EH (cell line): ENCODE measurements around the gene ARPC5L.

ENCODE experiments used
- DNase-seq: peaks from one replicate; pipeline ENCODE4 v3.0.0-alpha.2; 2015; ENCODE audit warnings: low read depth

ARPC5L gene

GRCh38 chr9:124868511-124869465 lies 6.9 kb downstream of the ARPC5L start:
- DNase-seq, result peak; percentile 84

DNA sequence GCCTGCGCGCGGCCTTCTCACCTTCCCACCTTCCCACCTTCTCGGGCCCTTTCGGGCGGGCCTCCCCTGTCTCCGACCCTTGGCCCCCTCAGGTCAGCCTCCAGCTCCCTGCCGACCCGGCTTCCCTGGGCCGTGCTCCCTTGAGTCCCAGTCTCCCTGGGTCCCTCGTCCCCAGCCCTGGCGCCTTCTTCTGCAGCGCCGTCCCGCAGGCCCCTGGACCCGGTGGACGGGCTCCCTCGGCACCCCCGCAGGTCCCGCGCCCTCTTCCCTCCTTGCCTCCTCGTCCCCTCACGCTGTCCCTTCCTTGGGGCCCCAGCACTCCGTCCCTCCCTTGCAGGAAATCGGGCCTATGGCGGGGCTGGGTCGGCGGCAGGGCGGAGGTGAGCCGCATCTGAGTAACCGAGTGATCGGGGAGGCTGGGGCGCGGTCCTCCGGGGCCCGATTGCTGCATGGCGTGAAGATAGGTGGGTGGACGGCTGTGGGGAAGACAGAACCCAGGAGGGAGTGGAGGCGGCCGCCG lies 7.6 kb downstream of the ARPC5L start:
- peak; percentile 37 for DNase-seq

DNA sequence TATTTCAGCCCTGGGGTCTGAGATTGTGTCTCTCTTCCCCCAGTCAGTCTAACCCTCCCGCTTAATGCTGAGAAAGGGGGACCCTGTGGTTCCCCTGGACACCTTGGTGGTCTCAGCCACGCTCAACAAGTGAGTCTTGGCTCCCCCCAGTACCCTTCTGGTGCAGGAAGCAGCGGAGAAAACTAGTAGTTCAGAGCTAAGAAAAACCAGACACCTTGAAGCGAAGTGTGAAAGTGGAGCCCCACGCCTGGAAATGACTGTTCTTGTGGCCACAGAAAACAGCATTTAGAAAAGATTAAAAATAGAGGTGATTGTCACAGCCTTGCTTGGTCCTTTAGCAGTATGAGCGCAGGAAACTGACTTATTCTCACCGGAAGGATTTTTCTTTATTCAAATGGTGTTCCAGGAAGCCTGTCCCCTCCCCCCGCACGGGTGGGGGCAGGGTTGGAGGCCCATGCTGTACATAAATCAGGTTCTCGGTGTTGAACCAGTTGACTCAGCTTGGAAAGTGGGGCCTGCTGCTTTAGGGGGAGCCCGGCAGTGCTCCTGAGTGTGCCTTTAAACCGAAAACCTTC lies 8.1 kb downstream of the ARPC5L start:
- DNase-seq, result peak; percentile 49

DNA sequence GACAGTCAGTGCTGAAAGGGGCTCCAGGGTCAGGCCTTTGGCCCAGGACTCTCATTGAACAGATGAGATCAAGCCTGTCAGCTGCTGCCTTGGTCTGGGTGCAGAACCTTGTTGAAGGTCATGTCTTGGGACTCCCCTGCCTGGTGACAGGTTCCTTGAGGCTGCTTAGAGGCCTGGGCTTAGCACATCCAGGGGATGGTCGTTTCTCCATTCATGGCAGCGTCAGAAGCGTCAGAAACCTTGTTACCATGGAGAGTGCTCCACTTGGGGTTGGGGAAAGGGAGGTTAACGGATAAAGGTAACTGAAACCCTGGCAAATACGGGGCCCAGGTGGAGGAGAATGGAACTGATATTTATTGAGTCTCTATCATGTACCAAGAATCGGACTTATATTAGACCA lies 8.8 kb downstream of the ARPC5L start:
- DNase-seq, result no peak

DNA sequence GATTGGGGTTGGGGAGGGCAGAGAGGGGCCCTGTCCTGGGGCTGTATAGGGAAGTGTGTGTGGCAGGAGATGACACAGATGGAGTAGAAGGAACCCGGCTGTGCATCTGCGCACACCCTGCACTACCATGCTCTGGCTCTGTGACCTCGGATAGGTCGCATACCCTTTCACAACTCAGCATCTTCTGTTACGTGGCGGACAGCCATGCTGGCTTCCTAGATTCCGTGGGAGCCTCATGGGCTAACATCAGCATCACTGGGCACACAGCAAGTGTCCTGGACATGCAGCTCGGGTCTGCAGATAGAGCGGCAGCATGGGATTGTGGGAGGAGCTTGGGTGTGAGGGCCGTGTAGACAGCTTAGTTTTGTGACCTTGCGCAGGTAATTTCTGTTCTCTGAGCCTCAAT lies 9.2 kb downstream of the ARPC5L start:
- no peak for DNase-seq

DNA sequence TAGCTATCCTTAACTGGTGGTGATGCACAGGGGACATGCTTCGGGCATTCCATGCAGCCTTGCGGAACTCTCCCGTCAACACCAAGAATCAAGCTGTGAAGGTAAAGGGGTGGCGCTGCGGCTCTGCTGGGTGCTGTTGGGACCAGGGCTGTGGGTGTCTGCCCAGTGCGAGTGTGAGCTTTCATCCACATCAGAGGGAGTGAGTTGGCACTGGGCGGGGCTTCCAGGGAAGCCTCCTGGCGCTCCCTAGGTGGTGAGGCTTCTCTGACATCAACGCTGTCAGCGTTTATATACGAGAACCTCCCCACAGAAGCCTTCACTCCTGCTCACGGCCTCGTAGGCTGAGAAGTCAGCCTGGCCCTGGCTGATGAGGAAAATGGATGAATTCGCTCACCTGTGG lies 11.7 kb downstream of the ARPC5L start:
- no peak for DNase-seq

DNA sequence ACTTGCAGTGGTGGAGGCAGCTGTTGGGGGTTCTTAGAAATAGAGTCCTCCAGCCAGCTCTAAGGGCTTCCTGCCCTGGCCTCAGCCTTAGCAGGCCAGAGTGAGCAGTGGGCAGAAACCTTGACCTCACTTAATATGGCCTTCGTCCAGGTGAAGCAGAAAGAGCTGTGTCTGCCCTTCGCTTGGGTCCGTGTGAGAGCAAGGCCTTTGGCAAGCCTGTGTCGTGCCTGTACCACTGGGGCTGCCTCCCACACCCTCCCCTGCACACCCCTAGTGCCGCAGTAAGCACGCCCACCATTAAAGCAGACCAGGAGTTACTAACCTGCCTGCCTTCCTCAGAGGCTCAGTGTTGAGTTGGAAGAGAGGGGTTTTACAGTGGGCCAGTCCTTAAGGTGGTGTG lies 13.6 kb downstream of the ARPC5L start:
- DNase-seq, result no peak

DNA sequence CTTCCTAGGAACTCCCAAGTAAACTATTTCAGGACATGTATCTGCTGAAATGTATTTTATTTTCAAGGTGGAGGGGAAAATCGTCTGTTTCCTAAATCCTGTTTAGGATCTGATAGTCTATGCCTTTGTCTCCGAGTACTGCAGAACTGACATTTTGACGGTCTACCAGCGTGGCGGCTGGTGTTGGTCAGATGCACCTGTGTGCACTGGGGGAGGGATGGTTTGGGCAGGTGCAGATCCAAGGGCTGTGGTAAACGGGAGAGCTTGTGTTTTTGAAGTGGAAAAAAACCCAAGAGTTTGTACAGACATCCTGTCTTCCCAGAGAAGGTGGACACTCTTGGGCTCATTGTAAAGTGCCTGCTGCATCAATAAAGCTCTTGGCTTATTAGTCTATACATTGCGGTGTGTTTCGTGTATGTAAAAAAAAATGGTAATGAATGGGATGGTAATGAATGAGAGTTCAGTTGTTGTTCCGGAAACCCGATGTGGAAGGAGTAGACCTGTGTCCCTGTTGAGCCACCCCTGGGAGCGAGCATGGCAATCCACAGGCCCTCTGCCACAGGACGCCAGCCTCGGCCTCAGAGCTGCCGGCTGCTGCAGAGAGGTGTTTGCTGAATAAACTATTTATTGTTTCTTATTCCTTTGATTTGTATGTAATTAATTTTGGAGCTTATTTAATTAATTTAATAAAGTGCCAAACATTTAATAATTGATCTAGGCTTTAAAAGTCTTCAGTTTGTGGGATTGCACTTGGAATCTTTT lies 15.3 kb downstream of the ARPC5L start:
- DNase-seq, result no peak

DNA sequence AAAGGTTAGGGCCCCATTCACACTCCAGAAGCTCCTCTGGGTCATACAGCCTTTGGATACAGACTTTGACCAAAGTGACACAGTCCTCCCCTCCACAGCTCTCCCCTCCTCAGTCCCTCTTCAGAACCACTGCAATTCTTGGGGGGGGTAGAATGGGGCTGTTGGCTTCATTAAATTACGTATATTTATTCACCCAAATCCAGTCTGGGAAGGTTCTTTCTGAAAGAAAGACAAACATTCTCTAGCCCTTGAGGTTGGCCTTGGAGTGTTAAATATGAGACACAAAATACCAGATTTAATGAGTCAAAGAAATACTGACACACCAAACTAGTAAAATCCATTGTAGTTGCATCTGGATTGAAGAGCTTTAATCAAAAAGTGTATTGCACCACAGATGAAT lies 16.1 kb downstream of the ARPC5L start:
- DNase-seq, result peak; percentile 43

- no peak for DNase-seq
Measured at GRCh38 chr9:124878518-124878917, 16.6 kb downstream of the ARPC5L start.

- no peak for DNase-seq
Measured at GRCh38 chr9:124879226-124879625, 17.3 kb downstream of the ARPC5L start.

DNA sequence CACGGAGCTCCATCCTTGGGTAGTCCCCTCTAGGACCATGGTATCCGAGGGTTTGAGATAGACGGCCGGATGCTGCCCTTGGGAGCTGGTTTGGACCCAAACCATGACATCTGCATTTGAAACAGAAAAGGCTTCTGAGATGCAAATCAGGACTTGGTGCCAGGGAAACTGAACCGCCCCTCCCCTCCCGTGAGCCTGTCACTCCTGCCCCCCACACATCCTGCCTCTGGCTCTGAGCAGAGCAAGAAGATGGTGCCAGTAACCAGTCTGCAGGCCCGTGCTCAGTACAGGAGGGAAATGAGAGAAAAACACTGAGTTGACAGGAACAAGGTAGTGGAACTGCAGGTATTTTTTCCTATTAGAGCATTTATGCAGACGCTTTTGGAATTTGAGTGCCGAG lies 18.6 kb downstream of the ARPC5L start:
- no peak for DNase-seq

DNA sequence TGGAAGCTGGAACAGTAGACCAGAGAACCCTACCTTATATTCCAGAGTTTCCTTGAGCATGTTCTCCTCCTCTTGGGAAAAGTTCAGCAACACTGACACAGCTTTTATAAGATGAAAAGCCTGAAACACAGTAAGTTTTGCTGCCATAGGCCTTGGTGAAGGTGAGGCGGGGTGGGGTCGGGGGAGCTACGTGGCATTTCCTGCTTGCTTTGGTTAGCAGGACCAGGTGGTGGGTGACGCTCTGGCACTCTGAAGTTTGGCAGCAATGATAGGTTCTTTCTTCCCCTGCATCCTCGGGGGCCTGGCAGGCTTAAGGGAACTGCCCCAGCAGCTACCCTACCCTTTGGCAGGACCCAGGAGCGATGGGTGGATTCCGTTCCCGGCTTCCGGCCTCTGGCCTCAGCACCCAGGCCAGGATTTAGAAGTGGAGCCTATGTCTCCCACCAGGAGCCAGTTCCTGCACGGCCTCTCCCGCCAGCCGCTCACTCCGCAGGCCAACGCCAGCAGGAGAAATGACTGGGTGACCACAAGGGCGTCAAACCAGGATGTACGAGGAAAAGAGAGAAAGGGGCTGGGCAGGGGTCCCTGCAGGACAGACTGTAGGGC lies 19.3 kb downstream of the ARPC5L start:
- DNase-seq, result no peak

DNA sequence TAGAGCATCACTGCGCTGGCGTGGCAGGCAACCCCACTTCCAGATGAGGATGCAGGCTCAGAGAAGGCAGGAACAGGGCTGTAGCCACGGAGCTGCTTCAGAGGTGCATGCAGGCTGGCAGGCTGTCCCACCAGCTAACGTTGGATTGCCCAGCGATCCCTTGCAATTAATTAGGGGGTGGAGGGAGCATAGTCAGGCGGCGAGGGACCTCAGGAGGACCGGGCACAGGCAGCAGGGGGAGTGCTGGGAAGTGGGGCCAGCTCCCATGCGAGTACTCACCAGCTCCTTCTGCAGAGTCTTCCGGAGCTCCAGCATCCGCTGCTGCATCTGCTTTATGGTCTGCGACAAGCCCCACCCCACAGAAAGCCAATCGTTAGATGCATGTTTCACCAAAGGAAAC lies 20.3 kb downstream of the ARPC5L start:
- no peak for DNase-seq

DNA sequence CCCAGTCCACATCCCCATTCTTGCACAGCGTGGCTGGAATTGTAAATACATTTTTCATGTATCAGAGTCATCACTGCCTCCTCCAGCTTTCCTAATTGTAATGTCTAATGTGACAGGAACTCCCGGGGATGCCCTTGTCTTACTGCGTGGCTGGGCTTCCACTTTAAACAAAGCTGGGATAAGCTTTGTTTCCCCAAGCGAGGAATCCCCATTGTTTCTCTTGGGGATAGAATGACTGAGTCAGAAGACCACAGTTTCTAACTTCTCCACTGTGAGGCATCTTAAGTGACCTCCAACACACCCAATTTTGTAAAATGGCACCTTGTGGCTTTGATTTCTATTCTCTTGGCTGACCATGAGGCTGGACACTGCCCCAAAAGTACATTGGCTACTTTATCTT lies 22.4 kb downstream of the ARPC5L start:
- no peak for DNase-seq

GRCh38 chr9:124885551-124885950 lies 23.6 kb downstream of the ARPC5L start:
- DNase-seq, result no peak

GRCh38 chr9:124886461-124886860 lies 24.5 kb downstream of the ARPC5L start:
- no peak for DNase-seq

- no peak for DNase-seq
Measured at GRCh38 chr9:124886866-124887492, 25.0 kb downstream of the ARPC5L start.

DNA sequence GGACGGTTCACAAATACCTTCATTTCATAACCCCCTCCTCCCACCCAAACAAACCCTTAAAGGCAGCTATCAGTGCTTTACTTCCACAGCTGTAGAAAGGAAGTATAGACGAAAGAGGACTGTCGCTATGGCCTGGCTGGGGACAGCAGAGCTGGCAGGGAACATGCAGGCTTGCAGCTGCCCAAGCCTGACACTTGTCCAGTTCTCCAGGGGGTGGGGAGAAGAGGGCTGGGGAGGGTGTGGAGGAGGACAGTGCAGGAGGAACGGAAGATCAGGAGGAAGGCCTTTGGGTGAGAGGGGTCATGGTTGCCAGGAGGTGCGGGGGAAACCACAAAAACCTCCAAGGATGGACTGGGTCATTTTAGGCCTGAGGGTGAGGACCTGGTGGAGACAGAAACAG lies 25.9 kb downstream of the ARPC5L start:
- no peak for DNase-seq

GRCh38 chr9:124889006-124889405 lies 27.1 kb downstream of the ARPC5L start:
- DNase-seq, result no peak

GRCh38 chr9:124890179-124890578 lies 28.2 kb downstream of the ARPC5L start:
- no peak for DNase-seq
